Measurements from ENCODE around the gene MYO7A. TPM values are rescaled to one million over a fixed set of nuclear protein-coding genes. Genes with fewer than 3 reads are reported as not detected.
A peak's percentile ranks its signal among the peaks of the same experiment; 100 is the strongest.

The MYO7A gene
- total and polyA plus RNA-seq, 9 donors: 3.1 to 18.7 (median 6.5) TPM

GRCh38 chr11:77147036-77147315 is 18.9 kb downstream of the MYO7A start:
- Histone ChIP-seq H3K27me3 (no peaks in the 10 kb centered on the region), H3K36me3 (no peaks in the 10 kb centered on the region), H3K4me3 (no peak overlapping the region), H3K9me3 (no peaks in the 10 kb centered on the region), H3K4me1 (ENCODE audit: insufficient read depth) (no peaks in the 10 kb centered on the region), H3K27ac (no peak overlapping the region)
- intact Hi-C loops (cut with DNase I): no loop called here
- WGBS, 3 donors: 70 to 90% (median 85%) methylated on average over 1 of the region's 1 CpG
- DNase-seq: no peak
- no peak for TF ChIP-seq POLR2A (IDR thresholded peaks at IDR 0.05)
- no peak for TF ChIP-seq EP300 (IDR thresholded peaks at IDR 0.05)
- no peak for TF ChIP-seq CTCF (IDR thresholded peaks at IDR 0.05)

GRCh38 chr11:77147668-77148321 is 19.7 kb downstream of the MYO7A start:
- no peaks in the 10 kb centered on the region for H3K9me3 ChIP-seq
- no peaks in the 10 kb centered on the region for H3K36me3 ChIP-seq
- TF ChIP-seq EP300 (IDR thresholded peaks at IDR 0.05): no peak
- TF ChIP-seq POLR2A (IDR thresholded peaks at IDR 0.05): no peak
- no peak for TF ChIP-seq CTCF (IDR thresholded peaks at IDR 0.05)
- peak overlapping the region; percentile 16 for H3K4me3 ChIP-seq
- H3K27me3 ChIP-seq: no peaks in the 10 kb centered on the region
- intact Hi-C loops (cut with DNase I): no loop called here
- H3K27ac ChIP-seq: no peak overlapping the region
- DNase-seq: peak in 1 of 5 donors; percentile 49
- WGBS, 3 donors: 70 to 75% (median 71%) methylated on average over 39 to 47 of the region's 47 CpGs
- H3K4me1 ChIP-seq (ENCODE audit: insufficient read depth): no peaks in the 10 kb centered on the region

GRCh38 chr11:77148963-77149715 is 21.1 kb downstream of the MYO7A start:
- intact Hi-C loops (cut with DNase I): no loop called here
- Histone ChIP-seq H3K4me3 (no peak overlapping the region), H3K9me3 (no peaks in the 10 kb centered on the region), H3K27me3 (no peaks in the 10 kb centered on the region), H3K4me1 (ENCODE audit: insufficient read depth) (peaks cover 2% of the 10 kb centered on the region), H3K27ac (no peak overlapping the region), H3K36me3 (no peaks in the 10 kb centered on the region)
- 93 to 95% (median 94%) methylated on average over 8 of the region's 8 CpGs for WGBS, 3 donors
- no peak for DNase-seq
- TF ChIP-seq CTCF (IDR thresholded peaks at IDR 0.05): no peak
- TF ChIP-seq EP300 (IDR thresholded peaks at IDR 0.05): no peak
- TF ChIP-seq POLR2A (IDR thresholded peaks at IDR 0.05): no peak

DNA sequence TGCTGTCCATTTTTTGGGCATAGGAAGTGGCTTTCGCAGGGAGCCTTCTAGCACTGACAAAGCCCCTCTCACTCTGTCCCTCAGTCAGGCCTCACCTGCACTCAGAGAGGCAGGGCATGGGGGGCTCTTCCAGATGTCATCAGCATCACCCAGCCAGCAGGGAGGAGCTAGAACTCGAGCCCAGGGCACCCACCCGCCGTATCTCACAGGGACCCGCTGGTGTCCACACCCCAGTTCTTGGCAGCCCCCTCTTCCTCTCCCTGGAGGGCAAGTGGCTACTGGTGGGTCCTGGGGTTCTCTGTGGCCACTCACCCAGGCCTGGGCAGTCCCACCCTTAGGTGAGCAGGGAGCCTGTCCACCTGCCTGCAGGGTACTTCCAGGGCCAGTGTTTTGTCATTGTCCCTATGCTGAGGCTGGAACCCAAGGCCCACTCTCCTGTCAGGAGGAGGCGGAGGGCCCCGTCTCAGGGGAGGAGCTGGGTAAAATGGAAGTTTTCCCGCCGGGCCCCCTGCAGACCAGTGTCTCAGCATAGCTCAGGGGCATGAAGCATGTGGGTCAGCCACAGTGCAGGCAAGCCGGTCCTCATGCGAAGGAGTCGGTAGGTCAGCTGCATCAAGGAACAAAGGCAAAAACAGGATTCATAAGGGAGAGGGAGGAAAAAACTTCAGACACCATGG is 21.8 kb downstream of the MYO7A start:
- TF ChIP-seq EP300 (IDR thresholded peaks at IDR 0.05) (no peak), CTCF (IDR thresholded peaks at IDR 0.05) (no peak), POLR2A (IDR thresholded peaks at IDR 0.05) (no peak)
- H3K27ac ChIP-seq: no peak overlapping the region
- DNase-seq: no peak

More for the DNA sequence above, 21.8 kb downstream of the MYO7A start:
- intact Hi-C loops (cut with DNase I): no loop called here
- WGBS, 3 donors: 84 to 86% (median 86%) methylated on average over 12 of the region's 12 CpGs
- no peaks in the 10 kb centered on the region for H3K27me3 ChIP-seq
- H3K4me1 ChIP-seq (ENCODE audit: insufficient read depth): peaks cover 2% of the 10 kb centered on the region
- no peaks in the 10 kb centered on the region for H3K36me3 ChIP-seq
- H3K9me3 ChIP-seq: no peaks in the 10 kb centered on the region
- no peak overlapping the region for H3K4me3 ChIP-seq

All from ovary (tissue), 9 donors.